ENCODE data around the gene NHS. TPM values are rescaled to one million over a fixed set of nuclear protein-coding genes. Genes with fewer than 3 reads are reported as not detected.

NHS gene
- total RNA-seq, 1 donor from 2014 or later = 27.8 TPM

- Mint-ChIP-seq H3K27ac (no peak overlapping the region), H3K27me3 (no peaks in the 10 kb centered on the region), H3K4me1 (ENCODE audit: unreplicated experiment) (peaks cover 29% of the 10 kb centered on the region), H3K9me3 (no peaks in the 10 kb centered on the region), H3K4me3 (no peak overlapping the region), H3K36me3 (no peaks in the 10 kb centered on the region)
- TF ChIP-seq, protein P1, sequence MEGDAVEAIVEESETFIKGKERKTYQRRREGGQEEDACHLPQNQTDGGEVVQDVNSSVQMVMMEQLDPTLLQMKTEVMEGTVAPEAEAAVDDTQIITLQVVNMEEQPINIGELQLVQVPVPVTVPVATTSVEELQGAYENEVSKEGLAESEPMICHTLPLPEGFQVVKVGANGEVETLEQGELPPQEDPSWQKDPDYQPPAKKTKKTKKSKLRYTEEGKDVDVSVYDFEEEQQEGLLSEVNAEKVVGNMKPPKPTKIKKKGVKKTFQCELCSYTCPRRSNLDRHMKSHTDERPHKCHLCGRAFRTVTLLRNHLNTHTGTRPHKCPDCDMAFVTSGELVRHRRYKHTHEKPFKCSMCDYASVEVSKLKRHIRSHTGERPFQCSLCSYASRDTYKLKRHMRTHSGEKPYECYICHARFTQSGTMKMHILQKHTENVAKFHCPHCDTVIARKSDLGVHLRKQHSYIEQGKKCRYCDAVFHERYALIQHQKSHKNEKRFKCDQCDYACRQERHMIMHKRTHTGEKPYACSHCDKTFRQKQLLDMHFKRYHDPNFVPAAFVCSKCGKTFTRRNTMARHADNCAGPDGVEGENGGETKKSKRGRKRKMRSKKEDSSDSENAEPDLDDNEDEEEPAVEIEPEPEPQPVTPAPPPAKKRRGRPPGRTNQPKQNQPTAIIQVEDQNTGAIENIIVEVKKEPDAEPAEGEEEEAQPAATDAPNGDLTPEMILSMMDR (conservative IDR thresholded peaks at IDR 0.05) = no peak
- DNase-seq (ENCODE audit: extremely low spot score, unreplicated experiment) = no peak
These were observed 73.2 kb downstream of the NHS start for GRCh38 chrX:17448188-17448587.

DNA sequence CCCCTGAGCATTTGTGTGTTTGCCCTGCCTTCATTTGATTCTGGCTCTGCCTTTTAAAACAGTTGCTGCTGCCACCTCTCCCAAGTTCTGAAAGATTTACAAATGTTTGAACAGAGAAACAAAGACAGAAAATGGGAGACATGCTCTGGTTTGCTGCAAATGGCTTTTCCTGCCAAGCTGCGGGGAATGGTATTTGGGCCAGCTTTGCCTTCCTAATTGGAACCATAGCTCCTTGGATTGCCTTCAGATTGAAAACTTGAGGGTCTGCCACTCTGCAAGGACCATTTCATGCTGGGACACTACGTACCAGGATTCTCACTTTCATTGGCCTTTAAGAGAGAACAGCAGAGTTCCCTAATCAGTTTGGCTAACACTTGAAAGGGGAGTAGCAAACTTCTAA, 74.9 kb downstream of the NHS start:
- TF ChIP-seq, protein P1 (conservative IDR thresholded peaks at IDR 0.05) = no peak
- no peak overlapping the region for H3K27ac Mint-ChIP-seq
- H3K9me3 Mint-ChIP-seq = no peaks in the 10 kb centered on the region

GRCh38 chrX:17453788-17454187, 78.8 kb downstream of the NHS start:
- H3K9me3 Mint-ChIP-seq = no peaks in the 10 kb centered on the region
- H3K27ac Mint-ChIP-seq = no peak overlapping the region
- H3K27me3 Mint-ChIP-seq = no peaks in the 10 kb centered on the region
- TF ChIP-seq, protein P1 (conservative IDR thresholded peaks at IDR 0.05) = no peak
- no peak overlapping the region for H3K4me3 Mint-ChIP-seq
- no peaks in the 10 kb centered on the region for H3K36me3 Mint-ChIP-seq
- peaks cover 28% of the 10 kb centered on the region for H3K4me1 Mint-ChIP-seq (ENCODE audit: unreplicated experiment)
- no peak for DNase-seq (ENCODE audit: extremely low spot score, unreplicated experiment)

More for the DNA sequence above, 74.9 kb downstream of the NHS start:
- peaks cover 27% of the 10 kb centered on the region for H3K4me1 Mint-ChIP-seq (ENCODE audit: unreplicated experiment)
- H3K27me3 Mint-ChIP-seq = no peaks in the 10 kb centered on the region
- DNase-seq (ENCODE audit: extremely low spot score, unreplicated experiment) = no peak
- H3K4me3 Mint-ChIP-seq = no peak overlapping the region
- no peaks in the 10 kb centered on the region for H3K36me3 Mint-ChIP-seq

- DNase-seq (ENCODE audit: extremely low spot score, unreplicated experiment) = no peak
- H3K9me3 Mint-ChIP-seq = no peaks in the 10 kb centered on the region
- no peaks in the 10 kb centered on the region for H3K36me3 Mint-ChIP-seq
- H3K4me3 Mint-ChIP-seq = no peak overlapping the region
- H3K27ac Mint-ChIP-seq = no peak overlapping the region
- no peaks in the 10 kb centered on the region for H3K27me3 Mint-ChIP-seq
- H3K4me1 Mint-ChIP-seq (ENCODE audit: unreplicated experiment) = peaks cover 23% of the 10 kb centered on the region
- TF ChIP-seq, protein P1 (conservative IDR thresholded peaks at IDR 0.05) = no peak
These were observed 81.5 kb downstream of the NHS start for GRCh38 chrX:17456526-17456925.

- TF ChIP-seq, protein P1 (conservative IDR thresholded peaks at IDR 0.05) = no peak
- no peak overlapping the region for H3K27ac Mint-ChIP-seq
- no peak overlapping the region for H3K4me3 Mint-ChIP-seq
- H3K36me3 Mint-ChIP-seq = no peaks in the 10 kb centered on the region
- no peaks in the 10 kb centered on the region for H3K27me3 Mint-ChIP-seq
- DNase-seq (ENCODE audit: extremely low spot score, unreplicated experiment) = no peak
- H3K4me1 Mint-ChIP-seq (ENCODE audit: unreplicated experiment) = peaks cover 34% of the 10 kb centered on the region
- no peaks in the 10 kb centered on the region for H3K9me3 Mint-ChIP-seq
These were observed 84.1 kb downstream of the NHS start for GRCh38 chrX:17459008-17459611.

All from type B pancreatic cell (in vitro differentiated cells).